Calu3 (cell line): Measurements from ENCODE around the gene DLST. TPM values are rescaled to one million over a fixed set of nuclear protein-coding genes. Genes with fewer than 3 reads are reported as not detected.

ENCODE experiments used
- BruUV-seq: library from RNA; stranded (reverse); fragments of 400-500 nt; replicated peaks from 2 replicates; lab custom pipeline; 2021; lab: Mats Ljungman, UMichigan
- CTCF ChIA-PET: fragments of 300-600 bp; sonication (Branson Sonifier 250); formaldehyde crosslinking; loops from one replicate; lab custom pipeline; 2022; ENCODE audit warnings: antibody characterized with exemption; lab: Charles Lee
- DNase-seq: peaks from one replicate; pipeline ENCODE4 v3.0.0; 2022
- H3K27ac Mint-ChIP-seq: one replicate; pipeline ENCODE4 v1.8.0; 2022; ENCODE audit warnings: mixed read lengths; ENCODE audit not compliant: unreplicated experiment
- H3K27me3 Mint-ChIP-seq: one replicate; pipeline ENCODE4 v1.8.0; 2022; ENCODE audit warnings: mixed read lengths; ENCODE audit not compliant: unreplicated experiment
- H3K36me3 Mint-ChIP-seq: one replicate; pipeline ENCODE4 v1.8.0; 2022; ENCODE audit warnings: mild to moderate bottlenecking, moderate library complexity, mixed read lengths; ENCODE audit not compliant: insufficient read depth, unreplicated experiment
- H3K4me1 Mint-ChIP-seq: one replicate; pipeline ENCODE4 v1.8.0; 2022; ENCODE audit warnings: mild to moderate bottlenecking, low read depth, mixed read lengths; ENCODE audit not compliant: unreplicated experiment
- H3K4me3 Mint-ChIP-seq: one replicate; pipeline ENCODE4 v1.8.0; 2022; ENCODE audit warnings: mild to moderate bottlenecking, low read depth, moderate library complexity, mixed read lengths; ENCODE audit not compliant: unreplicated experiment
- H3K9me3 Mint-ChIP-seq: one replicate; pipeline ENCODE4 v1.8.0; 2022; ENCODE audit warnings: low read depth, mixed read lengths; ENCODE audit not compliant: unreplicated experiment
- CTCF ChIP-seq: fragments of 200-600 bp; IDR thresholded peaks from one replicate; pipeline ENCODE4 v1.8.0; 2022; ENCODE audit warnings: antibody characterized with exemption; ENCODE audit not compliant: unreplicated experiment
- intact Hi-C: fragments of 100-400 bp; cut with micrococcal nuclease; formaldehyde crosslinking; loops from one replicate; pipeline ENCODE4 v1.10.0; 2022; ENCODE audit not compliant: unreplicated experiment
- total RNA-seq: library from RNA; stranded (reverse); gene quantifications from 2 replicates; pipeline ENCODE4 v1.2.3, GENCODE V29; 2022

The DLST gene
- total RNA-seq, 1 experiment from 2014 or later, result 84.2 TPM

DNA sequence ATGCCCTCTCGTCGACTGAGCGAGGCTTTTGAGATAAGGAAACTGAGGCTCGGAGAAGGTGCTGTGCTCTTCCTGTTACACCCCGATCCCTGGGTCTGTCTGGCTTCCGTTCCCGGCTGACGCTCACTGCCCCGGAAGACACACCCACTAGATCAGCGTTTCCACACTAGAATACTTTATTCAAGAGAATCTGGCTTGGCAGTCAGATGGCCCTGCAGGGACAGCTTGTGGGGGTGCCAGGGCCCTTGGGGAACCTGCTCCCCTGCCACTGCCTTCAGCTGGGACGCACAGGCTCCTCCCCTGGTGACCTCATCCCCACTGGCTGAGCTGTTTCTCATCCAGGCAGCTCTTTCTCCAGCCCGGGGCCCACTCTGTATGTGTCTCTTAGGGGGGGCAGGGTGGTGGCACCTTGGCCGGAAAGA is 60.0 kb downstream of the DLST start:
- H3K9me3 Mint-ChIP-seq, result no peaks in the 10 kb centered on the region
- no peak overlapping the region for H3K27ac Mint-ChIP-seq
- no peak for TF ChIP-seq CTCF
- H3K4me1 Mint-ChIP-seq, result peaks cover 19% of the 10 kb centered on the region
- no peak for DNase-seq
- H3K36me3 Mint-ChIP-seq, result no peaks in the 10 kb centered on the region
- intact Hi-C loops, result loop anchor here (5.0 kb wide), 1 partner anchor 61 kb away; the partner anchor contains the start of gene EIF2B2
- CTCF ChIA-PET, result no interaction called here
- no TSS peak for BruUV-seq
- H3K27me3 Mint-ChIP-seq, result no peaks in the 10 kb centered on the region
- H3K4me3 Mint-ChIP-seq, result no peak overlapping the region

- intact Hi-C loops, result loop anchor here (5.0 kb wide), 1 partner anchor 60 kb away; the partner anchor contains the start of gene EIF2B2
- H3K36me3 Mint-ChIP-seq, result no peaks in the 10 kb centered on the region
- H3K27ac Mint-ChIP-seq, result no peak overlapping the region
- no peak for DNase-seq
- peaks cover 23% of the 10 kb centered on the region for H3K4me1 Mint-ChIP-seq
- BruUV-seq, result no TSS peak
- H3K4me3 Mint-ChIP-seq, result no peak overlapping the region
- no peaks in the 10 kb centered on the region for H3K27me3 Mint-ChIP-seq
- no peaks in the 10 kb centered on the region for H3K9me3 Mint-ChIP-seq
- no peak for TF ChIP-seq CTCF
- CTCF ChIA-PET, result no interaction called here
These were observed 60.5 kb downstream of the DLST start for GRCh38 chr14:74942181-74942580.

DNA sequence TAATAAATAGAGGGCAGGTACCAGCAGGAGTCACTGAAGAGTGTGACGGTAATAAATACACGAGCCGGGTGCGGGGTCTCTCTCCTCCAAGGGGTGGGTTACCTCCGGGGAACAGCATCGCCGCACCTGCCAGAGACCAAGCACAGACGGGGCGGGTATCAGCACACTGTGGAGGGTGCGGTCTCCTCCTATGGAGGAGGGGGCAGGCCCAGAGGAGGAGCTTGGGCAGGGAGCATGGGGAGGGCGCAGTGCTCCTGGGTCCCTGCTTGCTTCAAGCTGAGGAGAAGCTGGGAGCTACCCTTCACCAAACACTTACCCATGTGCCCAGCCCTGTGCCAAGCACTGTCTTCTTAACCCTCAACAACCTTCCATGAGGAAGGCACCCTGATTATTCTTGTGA is 60.9 kb downstream of the DLST start:
- no peaks in the 10 kb centered on the region for H3K27me3 Mint-ChIP-seq
- no peak for DNase-seq
- BruUV-seq, result no TSS peak
- no peaks in the 10 kb centered on the region for H3K36me3 Mint-ChIP-seq
- no peak overlapping the region for H3K27ac Mint-ChIP-seq
- H3K4me3 Mint-ChIP-seq, result no peak overlapping the region
- H3K4me1 Mint-ChIP-seq, result peaks cover 23% of the 10 kb centered on the region
- TF ChIP-seq CTCF, result no peak
- H3K9me3 Mint-ChIP-seq, result no peaks in the 10 kb centered on the region
- CTCF ChIA-PET, result no interaction called here
- intact Hi-C loops, result loop anchor here (5.0 kb wide), 1 partner anchor 60 kb away; the partner anchor contains the start of gene EIF2B2

- TF ChIP-seq CTCF, result peak; percentile 46
- intact Hi-C loops, result no loop called here
- Mint-ChIP-seq H3K4me1 (peaks cover 14% of the 10 kb centered on the region), H3K9me3 (no peaks in the 10 kb centered on the region), H3K4me3 (no peak overlapping the region), H3K27me3 (no peaks in the 10 kb centered on the region), H3K27ac (no peak overlapping the region), H3K36me3 (no peaks in the 10 kb centered on the region)
- CTCF ChIA-PET, result interaction anchor here (0.6 to 2.3 kb wide), 6 partner anchors 22 to 143 kb away, joined by 3 to 12 read pairs (median 4); partner anchors contain the start of genes EIF2B2 and RPS6KL1
- BruUV-seq, result no TSS peak
- DNase-seq, result peak; percentile 52
These were observed 63.6 kb downstream of the DLST start for GRCh38 chr14:74945261-74945851.
